ENCODE results near the gene SOWAHB.
"Not testable (repeated sequence)": the region's sequence is repeated elsewhere in the genome, so short reads cannot be mapped to it uniquely, and the experiment has no call there.

Gene SOWAHB

DNA sequence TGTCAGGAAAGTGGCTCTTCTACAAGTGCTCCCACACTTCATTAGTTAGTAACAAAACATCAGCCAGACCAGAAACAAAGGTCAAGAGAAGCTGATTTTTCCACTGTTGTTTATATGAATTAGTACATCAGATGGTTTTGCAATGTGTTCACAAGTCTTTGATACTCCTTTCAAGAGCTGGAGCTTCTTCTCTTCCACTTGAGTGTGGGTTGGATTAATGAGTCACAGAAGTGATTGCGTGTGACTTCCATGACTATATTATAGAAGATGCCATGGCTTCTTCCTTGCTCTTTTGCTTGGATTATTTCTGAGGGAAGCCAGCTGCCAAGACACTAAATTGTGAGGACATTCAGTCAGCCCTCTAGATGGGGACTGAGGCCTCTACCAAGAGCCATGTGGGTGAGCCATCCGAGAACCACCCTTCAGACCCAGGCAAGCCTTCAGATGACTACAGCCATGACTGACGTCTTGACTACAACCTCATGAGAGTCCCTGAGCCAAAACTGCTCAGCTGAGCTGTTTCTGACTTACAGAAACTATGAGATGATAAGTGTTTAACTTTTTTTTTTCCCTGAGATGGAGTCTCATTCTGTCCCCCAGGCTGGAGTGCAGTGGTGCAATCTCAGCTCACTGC lies 18.1 kb downstream of the SOWAHB start:
- Histone ChIP-seq H3K9me3 (replicated peaks in 1 of 2; ENCODE audit: control insufficient read depth in 2 of 2, insufficient read depth in 1 of 2, low read depth in 1 of 2, low read length in 2 of 2) (no peaks in the 10 kb centered on the region), H2AK5ac (ENCODE audit: low read depth, low read length) (no peak overlapping the region), H3K18ac (ENCODE audit: low read length) (no peak overlapping the region), H2BK5ac (ENCODE audit: low read length) (no peak overlapping the region), H2BK15ac (ENCODE audit: low read length) (no peak overlapping the region), H3K9ac (ENCODE audit: low read depth, low read length, poor library complexity) (no peak overlapping the region), H3K23ac (ENCODE audit: low read depth, low read length, poor library complexity) (no peak overlapping the region), H2AFZ (ENCODE audit: low read length) (no peak overlapping the region), H2BK120ac (ENCODE audit: low read depth, low read length) (no peak overlapping the region), H3K4ac (ENCODE audit: low read length) (no peak overlapping the region), H3K36me3 (replicated peaks in 1 of 2; ENCODE audit: control insufficient read depth in 2 of 2, insufficient read depth in 2 of 2, low read length in 2 of 2) (no peaks in the 10 kb centered on the region), H3K4me3 (ENCODE audit: low read length in 2 of 2) (no peak overlapping the region), H3K79me1 (ENCODE audit: low read depth, low read length) (no peaks in the 10 kb centered on the region), H3K4me1 (ENCODE audit: control insufficient read depth in 2 of 2, insufficient read depth in 1 of 2, low read depth in 1 of 2, low read length in 2 of 2) (peaks cover 0 to 2% of the 10 kb centered on the region in 2 donors), H3K4me2 (ENCODE audit: insufficient read depth, low read length, poor library complexity, severe bottlenecking) (no peak overlapping the region), H2BK12ac (ENCODE audit: low read length) (no peak overlapping the region), H3K27ac (replicated peaks; ENCODE audit: low read length) (no peak overlapping the region), H3K27me3 (ENCODE audit: control insufficient read depth in 3 of 3, insufficient read depth in 3 of 3, low read depth in 1 of 3, low read length in 3 of 3) (peaks cover 0 to 33% (median 0%) of the 10 kb centered on the region in 3 experiments), H4K8ac (ENCODE audit: low read depth, low read length) (no peak overlapping the region), H4K91ac (ENCODE audit: low read depth, low read length, poor library complexity) (no peak overlapping the region), H3K14ac (ENCODE audit: low read length) (no peak overlapping the region)
- no peak for DNase-seq (ENCODE audit: low spot score)
- WGBS, 2 donors (ENCODE audit: extremely low coverage in 2 of 2, insufficient read length in 2 of 2, insufficient replicate concordance in 1 of 2) = no CpG with 5 or more reads among the region's 3 CpGs

DNA sequence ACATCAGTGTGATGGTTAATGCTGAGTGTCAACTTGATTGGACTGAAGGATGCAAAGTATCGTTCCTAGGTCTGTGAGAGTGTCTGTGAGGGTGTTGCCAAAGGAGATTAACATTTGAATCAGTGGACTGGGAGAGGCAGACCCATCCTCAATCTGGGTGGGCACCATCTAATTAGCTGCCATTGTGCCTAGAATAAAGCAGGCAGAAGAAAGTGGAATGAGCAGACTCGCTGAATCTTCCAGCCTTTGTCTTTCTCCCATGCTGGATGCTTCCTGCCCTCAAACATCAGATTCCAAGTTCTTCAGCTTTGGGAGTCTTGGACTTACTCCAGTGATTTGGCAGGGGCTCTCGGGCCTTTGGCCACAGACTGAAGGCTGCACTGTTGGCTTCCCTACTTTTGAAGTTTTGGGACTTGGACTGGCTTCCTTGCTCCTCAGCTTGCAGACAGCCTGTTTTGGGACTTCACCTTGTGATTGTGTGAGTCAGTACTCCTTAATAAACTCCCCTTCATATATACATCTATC lies 19.2 kb downstream of the SOWAHB start:
- H4K8ac ChIP-seq (ENCODE audit: low read depth, low read length); H3K36me3 ChIP-seq (replicated peaks in 1 of 2; ENCODE audit: control insufficient read depth in 2 of 2, insufficient read depth in 2 of 2, low read length in 2 of 2): not testable (repeated sequence)

DNA sequence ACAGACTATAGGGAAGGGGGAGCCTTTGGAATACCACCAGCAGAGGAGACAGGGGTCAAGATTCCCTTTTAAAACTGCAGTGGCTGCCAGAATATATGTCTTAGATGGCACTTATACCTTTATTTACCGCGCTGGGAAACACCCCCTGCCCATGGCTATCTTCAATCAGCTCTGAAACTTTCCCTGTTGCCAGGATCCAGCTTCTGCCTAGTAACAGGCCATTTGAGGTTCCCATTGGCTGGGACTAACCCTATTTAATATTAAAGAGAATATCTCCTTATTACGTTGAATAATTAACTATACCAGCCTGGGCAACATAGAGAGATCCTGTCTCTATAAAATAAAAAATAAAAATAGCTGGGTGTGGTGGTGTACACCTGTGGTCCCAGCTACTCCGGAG lies 23.8 kb downstream of the SOWAHB start:
- H3K4me3 ChIP-seq (ENCODE audit: low read length in 2 of 2) = no peak overlapping the region
- H3K18ac ChIP-seq (ENCODE audit: low read length) = no peak overlapping the region
- H3K4me1 ChIP-seq (ENCODE audit: control insufficient read depth in 2 of 2, insufficient read depth in 1 of 2, low read depth in 1 of 2, low read length in 2 of 2) = peaks cover 0 to 2% of the 10 kb centered on the region in 2 donors
- H2AFZ ChIP-seq (ENCODE audit: low read length) = no peak overlapping the region
- H2BK15ac ChIP-seq (ENCODE audit: low read length) = no peak overlapping the region
- H3K9ac ChIP-seq (ENCODE audit: low read depth, low read length, poor library complexity) = no peak overlapping the region
- H3K4ac ChIP-seq (ENCODE audit: low read length) = no peak overlapping the region
- no peak overlapping the region for H2BK5ac ChIP-seq (ENCODE audit: low read length)
- no peak overlapping the region for H3K4me2 ChIP-seq (ENCODE audit: insufficient read depth, low read length, poor library complexity, severe bottlenecking)
- H4K8ac ChIP-seq (ENCODE audit: low read depth, low read length) = no peak overlapping the region
- DNase-seq (ENCODE audit: low spot score) = no peak
- no peaks in the 10 kb centered on the region for H3K36me3 ChIP-seq (replicated peaks in 1 of 2; ENCODE audit: control insufficient read depth in 2 of 2, insufficient read depth in 2 of 2, low read length in 2 of 2)
- no peak overlapping the region for H3K27ac ChIP-seq (replicated peaks; ENCODE audit: low read length)
- H2BK12ac ChIP-seq (ENCODE audit: low read length) = no peak overlapping the region
- WGBS, 2 donors (ENCODE audit: extremely low coverage in 2 of 2, insufficient read length in 2 of 2, insufficient replicate concordance in 1 of 2) = no CpG with 5 or more reads among the region's 4 CpGs
- H3K9me3 ChIP-seq (replicated peaks in 1 of 2; ENCODE audit: control insufficient read depth in 2 of 2, insufficient read depth in 1 of 2, low read depth in 1 of 2, low read length in 2 of 2) = no peaks in the 10 kb centered on the region
- H3K23ac ChIP-seq (ENCODE audit: low read depth, low read length, poor library complexity) = no peak overlapping the region
- H2AK5ac ChIP-seq (ENCODE audit: low read depth, low read length) = no peak overlapping the region
- no peak overlapping the region for H3K14ac ChIP-seq (ENCODE audit: low read length)
- H4K91ac ChIP-seq (ENCODE audit: low read depth, low read length, poor library complexity) = no peak overlapping the region
- peaks cover 0 to 2% (median 0%) of the 10 kb centered on the region in 3 experiments for H3K27me3 ChIP-seq (ENCODE audit: control insufficient read depth in 3 of 3, insufficient read depth in 3 of 3, low read depth in 1 of 3, low read length in 3 of 3)
- no peak overlapping the region for H2BK120ac ChIP-seq (ENCODE audit: low read depth, low read length)
- H3K79me1 ChIP-seq (ENCODE audit: low read depth, low read length) = no peaks in the 10 kb centered on the region

More for the DNA sequence above, 19.2 kb downstream of the SOWAHB start:
- H2BK12ac ChIP-seq (ENCODE audit: low read length); H3K4ac ChIP-seq (ENCODE audit: low read length); H3K18ac ChIP-seq (ENCODE audit: low read length); H2AK5ac ChIP-seq (ENCODE audit: low read depth, low read length); H3K27ac ChIP-seq (replicated peaks; ENCODE audit: low read length); DNase-seq (ENCODE audit: low spot score); H4K91ac ChIP-seq (ENCODE audit: low read depth, low read length, poor library complexity); H3K9me3 ChIP-seq (replicated peaks in 1 of 2; ENCODE audit: control insufficient read depth in 2 of 2, insufficient read depth in 1 of 2, low read depth in 1 of 2, low read length in 2 of 2); H3K9ac ChIP-seq (ENCODE audit: low read depth, low read length, poor library complexity); H3K14ac ChIP-seq (ENCODE audit: low read length); H3K4me2 ChIP-seq (ENCODE audit: insufficient read depth, low read length, poor library complexity, severe bottlenecking); H2AFZ ChIP-seq (ENCODE audit: low read length); H3K23ac ChIP-seq (ENCODE audit: low read depth, low read length, poor library complexity); H2BK120ac ChIP-seq (ENCODE audit: low read depth, low read length); H2BK15ac ChIP-seq (ENCODE audit: low read length); H3K4me3 ChIP-seq (ENCODE audit: low read length in 2 of 2); H3K79me1 ChIP-seq (ENCODE audit: low read depth, low read length); H2BK5ac ChIP-seq (ENCODE audit: low read length); H3K4me1 ChIP-seq (ENCODE audit: control insufficient read depth in 2 of 2, insufficient read depth in 1 of 2, low read depth in 1 of 2, low read length in 2 of 2): not testable (repeated sequence)
- peaks cover 0 to 24% (median 0%) of the 10 kb centered on the region in 3 experiments for H3K27me3 ChIP-seq (ENCODE audit: control insufficient read depth in 3 of 3, insufficient read depth in 3 of 3, low read depth in 1 of 3, low read length in 3 of 3)
- WGBS, 2 donors (ENCODE audit: extremely low coverage in 2 of 2, insufficient read length in 2 of 2, insufficient replicate concordance in 1 of 2) = no CpG with 5 or more reads among the region's 3 CpGs

DNA sequence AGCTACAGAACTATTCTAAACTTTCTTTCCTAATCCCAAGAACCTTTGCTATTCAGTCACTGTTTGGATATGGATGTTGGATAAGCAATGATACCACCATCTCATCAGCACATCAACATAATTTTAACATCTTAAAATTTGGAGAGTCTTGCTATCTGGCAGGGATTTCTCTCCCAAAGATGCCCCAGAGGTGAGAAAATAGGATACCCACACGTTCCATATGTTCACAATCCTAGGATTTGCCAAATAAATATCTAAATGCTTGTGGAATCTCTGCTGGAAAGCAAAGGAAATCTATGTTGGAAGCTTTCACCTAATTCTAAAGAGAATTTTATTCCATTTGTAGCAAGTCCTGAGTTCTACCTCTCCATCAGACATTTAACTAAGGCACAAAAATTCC lies 24.4 kb downstream of the SOWAHB start:
- no peak overlapping the region for H2BK120ac ChIP-seq (ENCODE audit: low read depth, low read length)
- H3K79me1 ChIP-seq (ENCODE audit: low read depth, low read length) = no peaks in the 10 kb centered on the region
- H2AK5ac ChIP-seq (ENCODE audit: low read depth, low read length) = no peak overlapping the region
- no peak overlapping the region for H2AFZ ChIP-seq (ENCODE audit: low read length)
- no CpG with 5 or more reads among the region's 1 CpG for WGBS, 2 donors (ENCODE audit: extremely low coverage in 2 of 2, insufficient read length in 2 of 2, insufficient replicate concordance in 1 of 2)
- DNase-seq (ENCODE audit: low spot score) = no peak
- H3K27me3 ChIP-seq (ENCODE audit: control insufficient read depth in 3 of 3, insufficient read depth in 3 of 3, low read depth in 1 of 3, low read length in 3 of 3) = peaks cover 0 to 2% (median 0%) of the 10 kb centered on the region in 3 experiments
- H2BK5ac ChIP-seq (ENCODE audit: low read length) = no peak overlapping the region
- H3K18ac ChIP-seq (ENCODE audit: low read length) = no peak overlapping the region
- no peak overlapping the region for H3K9ac ChIP-seq (ENCODE audit: low read depth, low read length, poor library complexity)
- no peak overlapping the region for H3K14ac ChIP-seq (ENCODE audit: low read length)
- no peak overlapping the region for H3K4ac ChIP-seq (ENCODE audit: low read length)
- H3K9me3 ChIP-seq (replicated peaks in 1 of 2; ENCODE audit: control insufficient read depth in 2 of 2, insufficient read depth in 1 of 2, low read depth in 1 of 2, low read length in 2 of 2) = no peaks in the 10 kb centered on the region
- H4K91ac ChIP-seq (ENCODE audit: low read depth, low read length, poor library complexity) = no peak overlapping the region
- no peaks in the 10 kb centered on the region for H3K4me1 ChIP-seq (ENCODE audit: control insufficient read depth in 2 of 2, insufficient read depth in 1 of 2, low read depth in 1 of 2, low read length in 2 of 2)
- no peak overlapping the region for H2BK12ac ChIP-seq (ENCODE audit: low read length)
- no peak overlapping the region for H3K23ac ChIP-seq (ENCODE audit: low read depth, low read length, poor library complexity)
- no peak overlapping the region for H3K4me3 ChIP-seq (ENCODE audit: low read length in 2 of 2)
- no peak overlapping the region for H4K8ac ChIP-seq (ENCODE audit: low read depth, low read length)
- H3K4me2 ChIP-seq (ENCODE audit: insufficient read depth, low read length, poor library complexity, severe bottlenecking) = no peak overlapping the region
- no peak overlapping the region for H3K27ac ChIP-seq (replicated peaks; ENCODE audit: low read length)
- H3K36me3 ChIP-seq (replicated peaks in 1 of 2; ENCODE audit: control insufficient read depth in 2 of 2, insufficient read depth in 2 of 2, low read length in 2 of 2) = no peaks in the 10 kb centered on the region
- H2BK15ac ChIP-seq (ENCODE audit: low read length) = no peak overlapping the region

Measured in neuronal stem cell (in vitro differentiated cells).